SK-N-SH (cell line): ENCODE data around the gene TBL1XR1.

Experiments used
- GATA2 ChIP-seq: sonication (generic); formaldehyde crosslinking; IDR thresholded peaks from 2 replicates; pipeline ENCODE4 v1.5.0; 2020; ENCODE audit warnings: mild to moderate bottlenecking, missing genetic modification reagents
- MXI1 ChIP-seq: IDR thresholded peaks from 2 replicates; pipeline ENCODE4 v1.6.1; 2012; ENCODE audit warnings: mild to moderate bottlenecking, low read depth, low read length, improper control_type of control experiment
- POLR2AphosphoS5 ChIP-seq: IDR thresholded peaks from 2 replicates; pipeline ENCODE4 v1.6.1; 2012; ENCODE audit warnings: low read depth, low read length
- RFX5 ChIP-seq: IDR thresholded peaks from 2 replicates; pipeline ENCODE4 v1.6.1; 2012; ENCODE audit warnings: mild to moderate bottlenecking, improper control_type of control experiment, low read length
- SMC3 ChIP-seq: IDR thresholded peaks from 2 replicates; pipeline ENCODE4 v1.6.1; 2012; ENCODE audit warnings: low read depth, low read length, improper control_type of control experiment
- TF ChIP-seq, protein P1 (sequence below): fragments of 200-600 bp; sonication (generic); IDR thresholded peaks from 2 replicates; pipeline ENCODE4 v1.6.1; 2017; ENCODE audit warnings: antibody characterized with exemption, mild to moderate bottlenecking, moderate library complexity
- TF ChIP-seq, protein P2 (sequence below): IDR thresholded peaks from 2 replicates; pipeline ENCODE4 v1.6.1; 2012; ENCODE audit warnings: mild to moderate bottlenecking, low read depth, low read length, moderate library complexity
- TF ChIP-seq, protein P3 (sequence below): IDR thresholded peaks from 2 replicates; pipeline ENCODE4 v1.4.0; 2012; ENCODE audit warnings: low read depth

DNA sequence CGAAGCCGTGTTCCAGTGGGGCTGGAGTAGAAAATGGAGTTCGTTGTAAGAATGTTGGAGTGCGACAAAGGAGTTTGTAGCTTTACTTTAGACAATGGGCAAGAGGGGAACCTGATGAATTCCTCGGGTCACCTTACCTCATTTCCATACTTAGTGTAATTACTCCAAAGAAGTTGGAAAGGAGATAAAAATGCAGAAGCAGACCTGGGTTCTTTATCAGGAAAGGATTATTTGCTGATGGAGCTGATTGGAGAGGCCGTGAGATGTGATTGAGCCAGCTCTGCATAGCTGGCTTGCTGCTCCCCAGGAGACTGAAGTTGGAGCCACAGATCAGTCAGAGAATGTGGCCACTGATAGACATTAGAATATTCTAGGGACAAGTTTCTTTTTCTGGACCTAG, 33.4 kb upstream of the TBL1XR1 start:
- TF ChIP-seq RFX5 (no peak), MXI1 (no peak), POLR2AphosphoS5 (no peak), GATA2 (CRISPR knock-in tag) (no peak), SMC3 (no peak)
- TF ChIP-seq, protein P1, sequence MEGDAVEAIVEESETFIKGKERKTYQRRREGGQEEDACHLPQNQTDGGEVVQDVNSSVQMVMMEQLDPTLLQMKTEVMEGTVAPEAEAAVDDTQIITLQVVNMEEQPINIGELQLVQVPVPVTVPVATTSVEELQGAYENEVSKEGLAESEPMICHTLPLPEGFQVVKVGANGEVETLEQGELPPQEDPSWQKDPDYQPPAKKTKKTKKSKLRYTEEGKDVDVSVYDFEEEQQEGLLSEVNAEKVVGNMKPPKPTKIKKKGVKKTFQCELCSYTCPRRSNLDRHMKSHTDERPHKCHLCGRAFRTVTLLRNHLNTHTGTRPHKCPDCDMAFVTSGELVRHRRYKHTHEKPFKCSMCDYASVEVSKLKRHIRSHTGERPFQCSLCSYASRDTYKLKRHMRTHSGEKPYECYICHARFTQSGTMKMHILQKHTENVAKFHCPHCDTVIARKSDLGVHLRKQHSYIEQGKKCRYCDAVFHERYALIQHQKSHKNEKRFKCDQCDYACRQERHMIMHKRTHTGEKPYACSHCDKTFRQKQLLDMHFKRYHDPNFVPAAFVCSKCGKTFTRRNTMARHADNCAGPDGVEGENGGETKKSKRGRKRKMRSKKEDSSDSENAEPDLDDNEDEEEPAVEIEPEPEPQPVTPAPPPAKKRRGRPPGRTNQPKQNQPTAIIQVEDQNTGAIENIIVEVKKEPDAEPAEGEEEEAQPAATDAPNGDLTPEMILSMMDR, result no peak
- TF ChIP-seq, protein P2, sequence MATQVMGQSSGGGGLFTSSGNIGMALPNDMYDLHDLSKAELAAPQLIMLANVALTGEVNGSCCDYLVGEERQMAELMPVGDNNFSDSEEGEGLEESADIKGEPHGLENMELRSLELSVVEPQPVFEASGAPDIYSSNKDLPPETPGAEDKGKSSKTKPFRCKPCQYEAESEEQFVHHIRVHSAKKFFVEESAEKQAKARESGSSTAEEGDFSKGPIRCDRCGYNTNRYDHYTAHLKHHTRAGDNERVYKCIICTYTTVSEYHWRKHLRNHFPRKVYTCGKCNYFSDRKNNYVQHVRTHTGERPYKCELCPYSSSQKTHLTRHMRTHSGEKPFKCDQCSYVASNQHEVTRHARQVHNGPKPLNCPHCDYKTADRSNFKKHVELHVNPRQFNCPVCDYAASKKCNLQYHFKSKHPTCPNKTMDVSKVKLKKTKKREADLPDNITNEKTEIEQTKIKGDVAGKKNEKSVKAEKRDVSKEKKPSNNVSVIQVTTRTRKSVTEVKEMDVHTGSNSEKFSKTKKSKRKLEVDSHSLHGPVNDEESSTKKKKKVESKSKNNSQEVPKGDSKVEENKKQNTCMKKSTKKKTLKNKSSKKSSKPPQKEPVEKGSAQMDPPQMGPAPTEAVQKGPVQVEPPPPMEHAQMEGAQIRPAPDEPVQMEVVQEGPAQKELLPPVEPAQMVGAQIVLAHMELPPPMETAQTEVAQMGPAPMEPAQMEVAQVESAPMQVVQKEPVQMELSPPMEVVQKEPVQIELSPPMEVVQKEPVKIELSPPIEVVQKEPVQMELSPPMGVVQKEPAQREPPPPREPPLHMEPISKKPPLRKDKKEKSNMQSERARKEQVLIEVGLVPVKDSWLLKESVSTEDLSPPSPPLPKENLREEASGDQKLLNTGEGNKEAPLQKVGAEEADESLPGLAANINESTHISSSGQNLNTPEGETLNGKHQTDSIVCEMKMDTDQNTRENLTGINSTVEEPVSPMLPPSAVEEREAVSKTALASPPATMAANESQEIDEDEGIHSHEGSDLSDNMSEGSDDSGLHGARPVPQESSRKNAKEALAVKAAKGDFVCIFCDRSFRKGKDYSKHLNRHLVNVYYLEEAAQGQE, result no peak
- TF ChIP-seq, protein P3, sequence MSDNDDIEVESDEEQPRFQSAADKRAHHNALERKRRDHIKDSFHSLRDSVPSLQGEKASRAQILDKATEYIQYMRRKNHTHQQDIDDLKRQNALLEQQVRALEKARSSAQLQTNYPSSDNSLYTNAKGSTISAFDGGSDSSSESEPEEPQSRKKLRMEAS, result no peak
